Head of caudate nucleus (tissue), 42 donors: ENCODE results near the gene KCMF1.

Experiments
- DNase-seq, 42 donors: peaks; one replicate each; pipeline versions ENCODE4 v3.0.0 to v3.0.0-alpha.2; 2020 to 2021; ENCODE audit warnings: mixed read lengths in 7 of 42
- intact Hi-C: fragments of 100-400 bp; cut with DNase I; formaldehyde crosslinking; loops from one replicate; pipeline ENCODE4 v1.15.0; 2022

The KCMF1 gene

GRCh38 chr2:84970210-84970867 is 622 bp upstream of the KCMF1 start:
- DNase-seq = peak; percentile 18 to 76 (median 53)
- intact Hi-C loops = no loop called here

DNA sequence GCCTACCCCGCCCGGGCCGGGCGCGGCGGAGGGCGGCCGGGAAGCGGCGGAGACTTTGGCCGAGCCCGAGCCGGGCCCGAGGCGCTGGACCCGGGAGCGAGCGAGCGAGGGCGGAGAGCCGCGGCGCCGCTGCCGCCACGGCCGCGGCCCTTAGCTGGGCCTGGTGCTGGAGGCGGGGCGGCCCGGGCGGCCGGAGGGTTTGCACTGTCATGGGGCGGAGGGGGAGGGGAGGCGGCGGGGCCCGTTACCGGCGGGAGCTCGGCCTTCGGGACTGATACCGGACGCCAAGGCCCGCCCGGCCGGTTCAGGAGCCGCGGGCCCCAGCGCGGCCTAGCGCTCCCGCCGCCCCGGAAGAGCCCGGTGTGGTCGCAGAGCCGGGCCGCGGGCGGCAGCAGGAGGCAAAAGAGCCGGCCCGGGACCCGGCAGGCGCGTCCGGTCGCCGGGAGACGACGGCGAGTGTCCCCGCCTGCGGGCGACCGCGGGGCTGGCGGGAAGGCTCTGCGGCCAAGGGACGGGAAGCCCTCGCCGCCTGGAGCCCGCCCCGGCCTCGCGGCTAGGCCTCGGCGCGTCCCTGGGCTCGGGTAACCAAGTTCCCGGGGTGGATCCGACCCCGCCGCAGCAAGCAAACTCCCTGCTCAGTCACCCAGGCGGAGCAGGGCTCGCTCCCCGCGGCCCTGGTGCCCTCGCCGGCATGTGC is 697 bp downstream of the KCMF1 start:
- intact Hi-C loops = no loop called here
- DNase-seq = peak in 40 of 42 donors; percentile 32 to 80 (median 60)

- DNase-seq = no peak
- intact Hi-C loops = no loop called here
Measured at GRCh38 chr2:84972207-84972783, 1.3 kb downstream of the KCMF1 start.

DNA sequence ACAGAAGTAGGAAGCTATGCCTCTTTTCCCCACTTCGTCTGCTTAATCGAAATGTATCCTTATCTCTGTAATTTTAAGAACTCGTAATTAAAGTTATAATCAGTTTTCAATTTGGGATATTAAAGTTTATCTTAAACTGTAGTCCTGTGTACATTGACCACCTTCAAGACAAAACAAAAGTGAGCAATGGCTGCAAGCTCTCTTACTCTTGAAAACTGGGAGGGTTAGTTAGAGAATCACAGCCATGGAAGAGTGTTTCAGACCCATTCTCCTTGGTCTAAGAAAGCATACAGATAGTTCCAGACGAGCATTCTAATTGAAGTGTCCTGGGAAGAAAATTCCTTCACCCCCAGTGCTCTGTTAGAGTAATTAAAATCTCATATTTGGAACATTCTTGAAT is 2.0 kb downstream of the KCMF1 start:
- intact Hi-C loops = no loop called here
- DNase-seq = no peak

GRCh38 chr2:84980263-84980983 is 9.5 kb downstream of the KCMF1 start:
- intact Hi-C loops = no loop called here
- DNase-seq = no peak

GRCh38 chr2:84986018-84986417 is 15.1 kb downstream of the KCMF1 start:
- intact Hi-C loops = no loop called here
- DNase-seq = no peak

DNA sequence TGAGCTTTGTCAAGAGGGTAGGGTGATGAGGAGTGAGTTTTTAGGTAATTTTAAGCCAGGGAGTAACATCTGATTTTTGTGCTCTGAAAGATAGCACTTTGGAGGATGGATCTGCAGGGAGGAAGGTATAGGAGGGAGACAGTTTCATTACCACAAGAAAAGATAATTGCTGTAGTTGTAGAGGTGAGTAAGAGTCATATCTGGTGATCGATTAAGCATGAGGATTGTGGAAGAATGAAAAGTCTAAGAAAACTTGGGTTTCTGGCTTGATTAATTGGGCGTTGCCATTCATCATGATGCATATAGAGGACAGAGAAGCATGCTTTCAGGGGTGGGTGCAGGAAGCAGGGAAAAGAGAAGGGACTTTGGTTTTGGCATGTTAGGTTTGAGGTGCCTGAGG is 18.5 kb downstream of the KCMF1 start:
- intact Hi-C loops = no loop called here
- no peak for DNase-seq

DNA sequence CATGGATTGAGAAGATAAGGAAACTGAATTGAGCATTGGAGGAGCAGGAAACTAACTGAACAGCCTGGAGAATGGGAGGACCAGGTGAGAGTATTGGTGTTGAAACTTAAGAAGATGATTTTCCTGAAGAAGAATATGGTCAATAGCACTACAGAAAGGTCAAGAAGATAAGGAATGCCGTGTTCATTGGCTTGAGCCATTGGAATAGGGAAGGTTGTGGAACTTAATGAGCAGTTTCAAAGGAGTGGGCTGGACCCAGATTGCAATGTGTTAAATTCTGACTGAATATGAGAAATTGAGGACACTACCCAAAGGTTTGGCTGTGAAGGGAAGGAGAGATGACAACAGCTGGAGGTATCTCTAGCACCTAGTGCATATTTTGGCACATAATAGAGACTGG is 19.0 kb downstream of the KCMF1 start:
- intact Hi-C loops = no loop called here
- no peak for DNase-seq

DNA sequence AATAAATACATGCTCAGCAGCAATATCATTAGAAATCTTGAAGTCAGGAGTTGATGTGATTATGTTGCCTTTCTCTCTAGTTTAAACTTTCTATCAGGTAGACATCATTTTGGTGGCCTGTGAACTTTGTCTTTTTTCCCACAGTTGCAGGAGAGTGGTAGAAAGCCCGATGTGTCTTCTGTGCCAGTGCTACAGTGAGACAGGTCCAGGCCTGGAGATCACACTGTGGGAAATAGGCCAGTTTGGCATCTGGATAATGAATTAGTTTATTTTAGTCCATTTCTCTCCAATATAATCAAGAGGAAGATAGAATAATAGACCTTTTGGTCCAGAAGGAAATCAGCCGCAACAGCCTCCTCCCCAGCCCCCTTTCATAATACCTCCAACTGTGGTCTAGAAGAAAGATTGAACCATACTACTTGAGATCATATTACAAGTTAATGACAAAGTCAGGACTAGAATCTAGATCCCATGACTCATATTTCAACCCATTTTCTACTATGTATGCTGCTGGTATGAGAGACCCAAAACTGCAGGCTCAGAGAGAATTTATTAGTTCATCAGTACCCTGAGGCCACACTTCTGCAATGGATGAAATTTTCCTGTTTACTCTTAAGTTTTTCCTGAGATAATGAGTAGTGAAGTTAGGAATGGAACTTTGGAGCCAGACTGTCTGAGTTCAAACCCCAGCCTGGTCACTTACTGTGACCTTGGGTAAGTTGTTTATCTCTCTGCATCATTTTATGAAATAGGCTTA is 20.6 kb downstream of the KCMF1 start:
- intact Hi-C loops = no loop called here

GRCh38 chr2:84995826-84996225 is 24.9 kb downstream of the KCMF1 start:
- DNase-seq = no peak
- intact Hi-C loops = no loop called here

More for the DNA sequence above, 20.6 kb downstream of the KCMF1 start:
- no peak for DNase-seq

GRCh38 chr2:84996909-84997308 is 25.9 kb downstream of the KCMF1 start:
- no peak for DNase-seq
- intact Hi-C loops = no loop called here

- intact Hi-C loops = no loop called here
Measured at GRCh38 chr2:84999553-84999955, 28.6 kb downstream of the KCMF1 start.

DNA sequence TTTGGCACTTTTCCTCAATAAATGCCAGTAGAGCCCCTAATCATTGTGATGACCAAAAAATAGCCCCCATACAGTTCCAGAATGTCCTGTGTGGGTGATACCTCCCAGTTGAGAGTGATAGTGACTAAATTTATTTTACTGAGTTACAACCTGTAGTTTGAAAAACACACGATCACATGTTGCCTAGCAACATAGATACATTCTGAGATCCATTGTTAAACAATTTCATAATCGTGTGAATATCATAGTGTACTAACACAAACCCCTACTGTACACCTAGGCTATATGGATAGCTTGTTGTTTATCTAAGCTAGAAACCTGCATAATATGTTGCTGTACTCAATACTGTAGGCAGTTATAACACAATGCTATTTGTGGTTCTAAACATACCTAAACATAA is 30.6 kb downstream of the KCMF1 start:
- intact Hi-C loops = no loop called here
- DNase-seq = no peak

More at GRCh38 chr2:84999553-84999955, 28.6 kb downstream of the KCMF1 start:
- DNase-seq = no peak

DNA sequence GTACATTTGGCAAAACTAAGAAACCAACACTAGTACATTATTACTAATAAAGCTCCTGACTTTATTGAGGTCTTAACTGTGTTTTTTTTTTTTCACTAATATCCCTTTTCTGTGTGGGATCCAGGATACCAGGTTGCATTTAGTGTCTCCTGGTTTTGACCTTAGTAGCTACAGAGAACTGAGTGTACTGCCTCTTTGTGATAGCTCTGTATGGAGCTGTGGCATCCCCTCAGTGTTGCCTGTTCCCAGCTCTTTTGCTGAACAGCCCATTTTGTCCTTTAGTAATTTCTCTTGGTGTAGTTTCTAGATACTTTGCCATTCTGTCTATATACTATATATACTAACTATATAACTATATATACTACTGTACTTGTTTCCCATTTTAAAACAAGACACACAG is 31.6 kb downstream of the KCMF1 start:
- no peak for DNase-seq
- intact Hi-C loops = no loop called here

DNA sequence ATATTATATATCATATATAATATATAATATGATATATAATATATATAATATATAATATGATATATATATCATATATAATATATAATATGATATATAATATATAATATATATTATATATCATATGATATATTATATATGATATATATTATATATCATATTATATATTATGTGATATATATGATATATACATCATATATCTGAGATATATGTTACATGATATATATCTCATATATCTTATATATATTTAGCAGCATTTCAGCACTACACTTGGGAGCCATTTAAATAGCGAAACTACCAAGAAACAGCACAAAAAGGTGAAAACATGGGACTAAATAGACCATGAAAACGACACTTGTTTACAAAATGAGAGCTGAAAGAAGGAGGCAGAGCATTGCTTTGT is 37.3 kb downstream of the KCMF1 start:
- intact Hi-C loops = no loop called here

DNA sequence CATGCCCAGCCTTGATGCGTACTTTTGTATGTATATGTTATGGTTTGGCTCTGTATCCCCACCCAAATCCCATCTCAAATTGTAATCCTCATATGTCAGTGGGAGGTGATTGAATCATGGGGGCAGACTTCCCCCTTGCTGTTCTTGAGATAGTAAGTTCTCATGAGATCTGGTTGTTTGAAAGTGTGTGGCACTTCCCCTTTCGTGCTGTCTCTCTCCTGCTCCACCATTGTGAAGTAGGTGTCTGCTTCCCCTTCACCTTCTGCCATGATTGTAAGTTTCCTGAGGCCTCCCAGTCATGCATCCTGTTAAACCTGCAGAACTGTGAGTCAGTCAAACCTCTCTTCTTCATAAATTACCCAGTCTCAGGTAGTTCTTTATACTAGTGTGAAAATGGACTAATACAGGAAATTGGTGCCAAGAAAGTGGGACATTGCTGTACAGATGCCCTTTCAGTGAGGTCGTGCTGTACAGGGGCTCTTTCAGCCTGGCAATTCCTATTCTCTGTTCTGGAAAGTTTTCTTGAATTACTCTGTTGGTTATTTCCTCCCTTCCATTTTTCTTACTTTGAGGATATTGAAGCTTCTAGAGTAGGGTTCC is 38.2 kb downstream of the KCMF1 start:
- intact Hi-C loops = no loop called here
- DNase-seq = no peak

More for the DNA sequence above, 37.3 kb downstream of the KCMF1 start:
- DNase-seq = no peak

GRCh38 chr2:85010404-85010803 is 39.4 kb downstream of the KCMF1 start:
- DNase-seq = no peak
- intact Hi-C loops = no loop called here

- intact Hi-C loops = no loop called here
- DNase-seq = no peak
Measured at GRCh38 chr2:85011098-85011497, 40.1 kb downstream of the KCMF1 start.

- intact Hi-C loops = no loop called here
Measured at GRCh38 chr2:85011747-85012146, 40.8 kb downstream of the KCMF1 start.

More at GRCh38 chr2:85011747-85012146, 40.8 kb downstream of the KCMF1 start:
- DNase-seq = no peak
